ENCODE measurements around the gene ZBTB7A.
A peak's percentile ranks its signal among the peaks of the same experiment; 100 is the strongest.

Gene ZBTB7A

GRCh38 chr19:4066682-4067395 is at the start of gene ZBTB7A:
TSS of gene ZBTB7A (minus strand) at chr19:4066899. CDS start at chr19:4055232, 11,667 bp downstream.
- DNase-seq: peak; percentile 53

DNA sequence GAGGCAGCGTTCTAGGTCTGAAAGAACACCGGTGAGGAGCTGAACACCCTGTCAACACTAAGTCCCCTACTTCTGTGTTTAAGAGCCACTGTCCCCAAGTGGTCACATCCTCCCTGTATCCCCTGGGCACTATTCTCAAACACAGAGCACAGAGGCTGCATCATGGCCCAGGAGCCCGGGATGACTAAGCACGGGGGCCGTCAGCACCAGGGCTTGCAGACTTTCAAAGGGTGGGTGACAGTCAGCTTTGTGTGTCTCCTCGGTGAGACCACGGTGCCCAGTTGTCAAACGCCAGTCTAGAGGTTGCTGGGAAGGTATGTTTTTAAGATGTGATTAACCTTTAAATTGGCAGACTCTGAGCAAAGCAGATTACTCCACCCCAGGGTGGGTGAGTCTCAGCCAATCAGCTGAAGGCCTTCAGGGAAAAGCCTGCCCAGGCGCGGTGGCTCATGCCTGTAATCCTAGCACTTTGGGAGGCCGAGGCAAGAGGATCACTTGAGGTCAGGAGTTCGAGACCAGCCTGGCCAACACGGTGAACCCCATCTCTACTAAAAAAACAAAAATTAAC is 49.2 kb upstream of the ZBTB7A start:
- no peak for DNase-seq

DNA sequence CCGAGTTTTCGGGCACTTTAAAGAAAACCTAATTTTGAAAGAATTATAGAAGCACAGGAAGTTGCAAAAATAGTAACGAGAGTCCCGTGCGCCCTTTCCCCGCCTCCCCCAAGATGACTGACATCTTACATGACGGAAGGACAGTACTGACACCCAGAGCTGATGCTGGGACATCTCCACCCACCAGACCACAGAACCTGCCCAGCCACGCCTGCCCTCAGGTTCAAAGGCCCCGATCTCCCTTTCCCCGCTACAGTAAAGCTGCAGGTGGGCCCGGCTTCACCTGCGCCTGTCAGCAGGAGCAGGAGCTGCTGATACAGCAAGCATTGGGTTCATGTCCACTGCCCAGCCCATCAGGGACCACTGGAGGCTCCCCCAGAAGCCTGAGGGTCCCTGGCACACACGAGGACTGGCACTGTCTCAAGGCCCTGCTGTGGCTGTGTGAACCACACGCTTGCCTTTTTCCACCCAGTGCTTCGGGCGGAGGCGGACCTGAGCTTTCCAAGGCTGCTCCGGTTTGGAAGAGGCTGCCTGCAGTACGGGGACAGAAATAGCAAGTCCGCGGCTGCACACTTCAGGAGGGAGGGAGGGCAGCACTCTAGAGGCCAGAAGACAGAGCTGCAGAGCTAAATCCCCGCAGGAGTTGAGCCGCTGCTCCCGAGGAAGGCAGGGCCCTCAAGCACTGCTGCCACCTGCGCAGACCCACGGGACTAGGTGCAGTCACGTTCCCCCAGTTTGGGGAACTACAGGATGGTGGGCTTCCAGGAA is 48.5 kb upstream of the ZBTB7A start:
- DNase-seq: no peak

DNA sequence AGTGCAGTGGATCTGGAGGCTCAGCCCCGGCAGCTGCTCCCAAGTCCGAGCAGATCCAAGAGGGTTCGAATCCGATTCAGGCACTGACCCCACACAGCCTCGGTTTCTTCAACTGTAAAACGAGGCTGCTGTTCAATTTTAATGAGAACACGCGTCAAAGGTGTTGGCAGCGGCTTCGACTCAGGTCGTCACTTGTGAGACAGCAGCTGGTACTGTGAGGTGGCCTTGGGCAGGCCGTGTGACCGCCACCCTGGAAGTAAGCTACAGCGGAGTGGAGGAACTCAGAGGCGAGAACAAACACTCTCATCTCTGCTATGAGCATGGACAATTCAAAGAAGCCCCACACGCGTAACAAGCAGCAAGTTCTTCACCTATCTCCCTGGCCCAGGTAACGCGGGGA is 47.5 kb upstream of the ZBTB7A start:
- no peak for DNase-seq

DNA sequence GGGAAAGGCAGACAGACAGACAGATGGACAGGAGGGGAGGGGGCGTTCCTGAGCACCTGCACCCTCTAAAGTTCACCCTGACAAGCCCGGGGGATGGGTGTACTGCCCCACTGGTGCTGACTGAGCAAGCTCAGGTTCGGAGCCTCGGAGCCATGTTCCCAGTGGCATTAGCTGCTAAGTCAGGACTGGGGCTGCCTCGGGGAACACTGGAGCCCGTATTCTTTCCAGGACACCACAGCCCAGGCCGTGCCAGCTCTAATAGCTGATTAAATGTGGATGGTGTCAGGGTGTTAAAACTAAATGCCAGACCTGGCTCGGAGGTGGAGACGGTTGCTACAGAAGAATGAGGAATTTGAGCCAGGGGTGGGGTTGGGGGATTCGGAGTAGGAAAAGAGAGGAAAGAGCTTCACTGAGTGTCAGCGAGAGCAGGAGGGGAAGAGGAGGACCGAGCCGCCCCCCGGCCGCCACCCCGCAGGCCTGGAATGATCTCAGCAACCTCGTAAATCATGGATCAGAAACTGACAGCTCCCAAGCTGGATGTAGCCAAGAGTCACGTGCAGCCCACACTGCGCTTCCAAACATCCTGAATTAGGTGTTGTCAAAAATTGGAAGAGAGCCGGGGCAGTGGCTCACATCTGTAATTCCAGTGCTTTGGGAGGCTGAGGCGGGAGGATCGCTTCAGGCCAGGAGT is 46.8 kb upstream of the ZBTB7A start:
- DNase-seq: no peak

GRCh38 chr19:4112367-4112766 is 45.7 kb upstream of the ZBTB7A start:
- DNase-seq: no peak

DNA sequence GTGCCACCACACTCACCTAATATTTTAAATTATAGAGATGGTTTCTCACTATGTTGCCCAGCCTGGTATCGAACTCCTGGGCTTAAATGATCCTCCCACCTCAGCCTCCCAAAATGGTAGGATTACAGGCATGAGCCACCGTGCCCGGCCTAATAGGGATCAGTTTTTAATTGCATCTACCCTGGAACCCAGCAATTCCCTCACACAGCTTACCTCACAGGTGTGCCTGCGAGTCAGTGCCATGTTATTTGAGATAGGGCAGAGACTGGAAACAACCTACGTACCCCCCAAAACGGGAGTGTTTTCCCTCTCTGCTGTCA is 42.9 kb upstream of the ZBTB7A start:
- DNase-seq: no peak

- no peak for DNase-seq
Observed at GRCh38 chr19:4108767-4109625, 42.3 kb upstream of the ZBTB7A start.

- no peak for DNase-seq
Observed at GRCh38 chr19:4103080-4103433, 36.4 kb upstream of the ZBTB7A start.

DNA sequence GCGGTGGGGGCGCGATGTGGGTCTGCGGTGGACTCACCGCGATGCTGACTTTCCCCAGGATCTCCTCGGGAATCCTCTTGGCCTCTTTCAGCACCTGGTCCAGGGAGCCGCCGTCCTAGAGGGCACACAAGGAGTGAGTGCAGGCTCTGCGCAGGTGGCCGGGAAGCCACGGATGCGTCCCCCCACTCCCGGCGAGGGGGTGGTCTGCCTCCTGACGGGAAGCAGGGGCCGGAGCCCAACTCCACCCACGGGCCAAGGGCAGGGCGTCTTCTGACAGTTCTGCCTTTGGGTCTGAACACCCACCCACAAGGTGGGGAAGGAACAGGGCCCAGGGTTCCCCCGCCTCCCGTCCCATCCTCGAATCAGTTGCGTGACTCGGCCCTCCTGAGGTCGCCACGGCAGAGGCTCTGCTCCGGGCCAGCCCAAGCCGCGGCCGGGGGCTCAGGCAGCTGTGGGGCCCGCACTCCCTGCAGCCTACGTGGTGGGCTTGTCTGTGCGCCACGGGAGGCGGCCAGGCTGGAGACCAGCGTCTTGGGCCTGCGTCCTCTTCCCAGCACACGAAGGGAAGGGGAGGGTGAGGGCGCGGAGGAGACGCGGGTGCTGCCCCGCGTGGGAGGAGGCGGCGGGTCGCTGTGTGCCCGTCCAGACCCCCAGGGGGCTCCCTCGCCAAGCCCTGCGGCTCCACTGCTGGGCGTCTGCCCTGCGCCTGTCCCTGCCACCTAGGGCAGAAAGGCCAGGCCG is 35.8 kb upstream of the ZBTB7A start:
- DNase-seq: no peak

DNA sequence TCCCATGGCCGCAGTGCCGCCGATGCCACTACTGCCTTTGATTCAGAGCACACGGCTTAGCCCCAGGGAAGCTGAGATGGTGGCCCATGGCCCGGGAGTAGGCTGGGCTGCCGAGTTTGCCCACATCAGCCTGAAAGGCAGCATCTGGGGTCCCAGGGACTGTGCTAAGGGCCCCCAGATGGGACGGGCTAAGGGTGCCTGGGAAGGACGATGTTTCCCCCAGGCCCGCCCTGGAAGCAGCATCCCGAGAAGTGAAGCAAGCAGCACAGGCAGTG is 34.7 kb upstream of the ZBTB7A start:
- DNase-seq: no peak

- no peak for DNase-seq
Observed at GRCh38 chr19:4100647-4101495, 34.2 kb upstream of the ZBTB7A start.

- no peak for DNase-seq
Observed at GRCh38 chr19:4099041-4099764, 32.5 kb upstream of the ZBTB7A start.

DNA sequence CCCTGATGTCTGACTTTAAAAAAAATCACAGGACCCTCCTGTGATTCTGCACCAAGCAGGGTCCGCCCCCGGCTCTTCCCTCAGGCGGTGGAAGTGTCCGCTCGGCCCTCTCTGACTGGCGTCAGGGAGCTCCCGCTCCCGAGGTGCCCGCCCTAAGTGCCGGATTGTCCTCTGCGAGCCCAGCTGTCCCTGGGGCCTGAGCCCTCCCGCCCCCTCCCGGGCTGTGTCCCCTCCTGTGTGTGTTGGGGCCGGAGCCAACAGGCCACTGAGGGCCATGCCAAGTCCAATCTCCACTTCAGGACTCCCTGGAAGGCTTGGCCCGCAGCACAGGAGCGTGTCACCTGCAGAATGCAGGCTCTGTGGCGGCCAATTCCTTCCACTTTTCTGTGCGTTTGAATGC is 31.8 kb upstream of the ZBTB7A start:
- no peak for DNase-seq

DNA sequence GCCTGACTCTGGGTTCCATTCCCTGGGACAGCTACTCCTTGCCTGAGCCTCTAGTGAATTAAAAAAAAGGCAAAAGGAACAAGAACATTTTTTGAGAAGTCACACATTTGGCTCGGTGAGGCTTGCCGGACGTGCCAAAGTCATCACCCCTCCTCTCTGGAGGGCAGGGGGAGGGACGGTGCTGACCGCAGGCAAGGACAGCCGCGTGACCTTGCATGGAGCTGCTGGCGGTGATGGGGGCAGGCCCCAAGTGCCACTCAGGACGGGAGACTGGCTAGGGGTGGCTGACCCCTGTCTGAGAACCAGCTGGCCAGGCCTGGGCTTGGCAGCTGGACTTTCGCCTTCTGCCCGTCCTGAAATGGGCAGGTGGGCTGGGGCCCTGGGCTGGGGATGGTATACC is 30.8 kb upstream of the ZBTB7A start:
- DNase-seq: no peak

DNA sequence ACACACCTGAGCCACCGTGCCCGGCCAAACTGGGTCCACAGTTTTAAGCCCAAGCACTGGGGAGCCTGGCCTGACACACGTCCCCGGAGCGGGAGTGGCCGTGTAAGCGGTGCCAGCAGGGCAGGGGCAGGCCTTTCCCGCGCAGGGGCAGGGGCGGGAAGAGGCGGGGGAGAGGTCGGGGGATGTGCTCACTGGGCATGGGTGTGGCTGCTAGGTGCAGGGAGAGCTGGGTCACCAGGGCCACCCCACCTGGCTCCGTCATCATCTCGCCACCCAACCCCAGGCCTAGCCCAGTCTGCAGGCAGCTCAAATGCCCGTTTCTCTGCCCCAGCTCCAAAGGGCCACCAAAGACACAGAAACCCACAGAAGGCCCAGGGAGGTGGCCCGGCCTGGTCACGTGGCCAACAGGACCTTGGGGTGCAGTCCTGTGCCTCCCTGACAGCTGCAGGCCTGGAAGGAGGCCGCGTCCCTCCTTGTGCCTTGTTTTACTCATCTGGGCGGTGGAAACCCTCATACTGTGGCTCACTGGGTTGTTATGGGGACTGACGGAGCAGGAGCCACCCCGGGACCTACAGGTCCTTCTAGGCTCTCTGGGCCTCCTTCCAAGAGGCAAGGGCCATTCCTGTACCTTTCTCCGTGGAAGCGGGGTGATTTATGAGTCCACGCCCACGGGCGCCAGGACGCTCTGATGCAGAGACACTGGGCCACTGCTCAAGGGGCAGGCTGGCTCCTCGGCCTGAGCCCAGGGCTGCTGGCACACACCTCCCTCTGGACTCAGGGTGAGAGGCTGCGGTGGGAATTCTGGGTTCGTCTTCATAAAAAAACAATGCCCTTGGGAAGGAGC is 29.6 kb upstream of the ZBTB7A start:
- no peak for DNase-seq

DNA sequence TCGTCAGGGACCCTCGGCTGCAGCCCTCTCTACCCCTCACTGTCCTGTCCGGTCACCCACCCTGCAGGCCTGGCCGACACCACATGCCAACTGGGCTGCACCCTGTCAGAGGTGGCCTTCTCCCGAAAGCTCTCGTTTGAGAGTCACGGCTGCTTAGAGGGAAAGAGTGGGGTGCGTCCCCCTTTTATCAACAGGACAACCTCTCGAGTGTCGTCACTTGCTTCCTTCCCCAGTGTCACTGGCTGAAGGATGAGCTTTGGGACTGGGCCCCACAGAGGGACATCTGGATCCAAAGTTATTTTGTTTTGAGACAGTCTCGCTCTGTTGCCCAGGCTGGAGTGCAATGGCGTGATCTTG is 28.8 kb upstream of the ZBTB7A start:
- DNase-seq: no peak

- DNase-seq: no peak
Observed at GRCh38 chr19:4094761-4095487, 28.2 kb upstream of the ZBTB7A start.

DNA sequence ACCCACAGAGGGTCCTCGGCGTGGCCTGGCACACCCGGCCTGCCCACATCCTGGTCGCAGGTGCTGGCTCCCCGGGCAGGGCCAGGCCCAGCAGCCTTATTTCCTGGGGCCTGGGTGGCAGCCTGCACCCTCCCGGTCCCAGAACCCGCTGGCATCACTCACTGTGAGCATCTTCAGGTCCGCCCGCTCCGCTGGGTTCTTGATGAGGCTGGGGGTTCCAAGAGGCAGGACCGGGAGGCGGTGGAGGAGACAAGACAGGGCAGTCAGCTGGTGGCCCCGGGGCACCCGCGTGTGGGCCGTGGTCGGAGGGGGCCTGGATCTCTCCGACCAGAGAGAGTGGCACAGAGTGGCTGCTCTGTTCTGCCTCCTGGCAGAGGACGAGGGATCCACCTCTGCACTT is 27.6 kb upstream of the ZBTB7A start:
- no peak for DNase-seq
